ENCODE results near the gene CDK5RAP1.
"Not testable (repeated sequence)": the region's sequence is repeated elsewhere in the genome, so short reads cannot be mapped to it uniquely, and the experiment has no call there.

Gene CDK5RAP1

DNA sequence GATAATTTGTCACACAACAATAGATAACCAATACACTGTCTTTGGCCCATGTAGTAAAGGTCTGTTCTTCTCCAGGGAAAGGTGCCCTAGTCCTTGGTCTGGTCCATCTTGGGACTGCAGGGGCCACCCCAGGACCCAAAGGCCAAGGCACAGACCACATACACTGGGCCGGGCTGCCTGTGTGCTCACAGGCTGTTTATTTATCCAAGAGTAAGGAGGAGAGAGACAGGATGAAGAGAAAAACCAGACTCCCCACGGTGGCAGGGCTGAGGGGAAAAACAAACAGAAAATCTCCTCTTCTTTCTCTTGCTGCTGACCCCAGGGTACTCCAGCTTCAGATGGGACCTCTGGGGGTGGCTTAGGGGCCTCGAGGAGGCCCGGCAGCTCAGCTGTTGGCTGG lies 6.5 kb upstream of the CDK5RAP1 start:
- no peak overlapping the region for H3K9ac ChIP-seq (ENCODE audit: low read depth in 1 of 2, low read length in 2 of 2)
- H3K27ac ChIP-seq (ENCODE audit: low read depth, low read length) = no peak overlapping the region

DNA sequence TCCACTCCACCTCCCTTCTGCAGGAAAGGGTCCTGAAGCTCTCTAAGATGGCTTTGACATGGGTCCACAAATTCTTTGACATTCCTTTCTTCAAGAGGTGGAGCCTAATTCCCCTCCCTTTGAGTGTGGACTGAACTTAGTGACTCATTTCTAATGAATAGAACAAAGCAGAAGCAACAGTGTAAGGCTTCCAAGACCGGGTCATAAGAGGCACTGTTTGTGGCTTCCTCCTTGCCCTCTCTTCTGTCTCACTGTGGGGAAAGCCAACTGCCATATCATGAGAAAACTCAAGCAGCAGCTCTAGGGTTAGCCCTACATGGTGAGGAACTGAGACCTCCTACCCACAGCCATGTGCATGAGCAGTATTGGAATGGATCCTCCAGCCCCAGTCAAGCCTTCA lies 5.9 kb upstream of the CDK5RAP1 start:
- H3K27ac ChIP-seq (ENCODE audit: low read depth, low read length) = no peak overlapping the region
- peaks cover 2 to 4% of the 10 kb centered on the region in 2 donors for H3K4me1 ChIP-seq (ENCODE audit: control insufficient read depth in 1 of 2, insufficient read depth in 2 of 2, low read length in 2 of 2)
- H3K4me3 ChIP-seq (ENCODE audit: low read depth in 1 of 2, low read length in 2 of 2) = no peak overlapping the region
- H3K36me3 ChIP-seq (ENCODE audit: control insufficient read depth in 1 of 2, insufficient read depth in 2 of 2, low read length in 2 of 2) = peaks cover 3 to 17% of the 10 kb centered on the region in 2 donors
- no peak overlapping the region for H3K9ac ChIP-seq (ENCODE audit: low read depth in 1 of 2, low read length in 2 of 2)
- no peaks in the 10 kb centered on the region for H3K9me3 ChIP-seq (ENCODE audit: control insufficient read depth in 1 of 2, low read length in 2 of 2)
- H3K27me3 ChIP-seq (ENCODE audit: control insufficient read depth in 1 of 2, insufficient read depth in 2 of 2, low read length in 2 of 2) = no peaks in the 10 kb centered on the region

More for the DNA sequence above, 6.5 kb upstream of the CDK5RAP1 start:
- Histone ChIP-seq H3K4me1 (ENCODE audit: control insufficient read depth in 1 of 2, insufficient read depth in 2 of 2, low read length in 2 of 2) (no peaks in the 10 kb centered on the region), H3K4me3 (ENCODE audit: low read depth in 1 of 2, low read length in 2 of 2) (no peak overlapping the region), H3K9me3 (ENCODE audit: control insufficient read depth in 1 of 2, low read length in 2 of 2) (no peaks in the 10 kb centered on the region), H3K27me3 (ENCODE audit: control insufficient read depth in 1 of 2, insufficient read depth in 2 of 2, low read length in 2 of 2) (no peaks in the 10 kb centered on the region), H3K36me3 (ENCODE audit: control insufficient read depth in 1 of 2, insufficient read depth in 2 of 2, low read length in 2 of 2) (peaks cover 3 to 17% of the 10 kb centered on the region in 2 donors)

- Histone ChIP-seq H3K9ac (ENCODE audit: low read depth in 1 of 2, low read length in 2 of 2) (no peak overlapping the region), H3K9me3 (ENCODE audit: control insufficient read depth in 1 of 2, low read length in 2 of 2) (no peaks in the 10 kb centered on the region), H3K4me3 (ENCODE audit: low read depth in 1 of 2, low read length in 2 of 2) (no peak overlapping the region), H3K36me3 (ENCODE audit: control insufficient read depth in 1 of 2, insufficient read depth in 2 of 2, low read length in 2 of 2) (peaks cover 3 to 5% of the 10 kb centered on the region in 2 donors), H3K4me1 (ENCODE audit: control insufficient read depth in 1 of 2, insufficient read depth in 2 of 2, low read length in 2 of 2) (peaks cover 17 to 23% of the 10 kb centered on the region in 2 donors), H3K27me3 (ENCODE audit: control insufficient read depth in 1 of 2, insufficient read depth in 2 of 2, low read length in 2 of 2) (no peaks in the 10 kb centered on the region), H3K27ac (ENCODE audit: low read depth, low read length) (no peak overlapping the region)
Measured at GRCh38 chr20:33404281-33404680, 3.0 kb upstream of the CDK5RAP1 start.

- peaks cover under 1 to 3% of the 10 kb centered on the region in 2 donors for H3K36me3 ChIP-seq (ENCODE audit: control insufficient read depth in 1 of 2, insufficient read depth in 2 of 2, low read length in 2 of 2)
- no peaks in the 10 kb centered on the region for H3K9me3 ChIP-seq (ENCODE audit: control insufficient read depth in 1 of 2, low read length in 2 of 2)
- peaks cover 17 to 23% of the 10 kb centered on the region in 2 donors for H3K4me1 ChIP-seq (ENCODE audit: control insufficient read depth in 1 of 2, insufficient read depth in 2 of 2, low read length in 2 of 2)
- no peak overlapping the region for H3K27ac ChIP-seq (ENCODE audit: low read depth, low read length)
- no peaks in the 10 kb centered on the region for H3K27me3 ChIP-seq (ENCODE audit: control insufficient read depth in 1 of 2, insufficient read depth in 2 of 2, low read length in 2 of 2)
- peak overlapping the region; percentile 77 to 90 for H3K9ac ChIP-seq (ENCODE audit: low read depth in 1 of 2, low read length in 2 of 2)
- H3K4me3 ChIP-seq (ENCODE audit: low read depth in 1 of 2, low read length in 2 of 2) = peak overlapping the region; percentile 92 to 100
Measured at GRCh38 chr20:33401921-33402369, 626 bp upstream of the CDK5RAP1 start.

GRCh38 chr20:33400812-33401183 lies 521 bp downstream of the CDK5RAP1 start:
- H3K4me3 ChIP-seq (ENCODE audit: low read depth in 1 of 2, low read length in 2 of 2) = peak overlapping the region; percentile 92 to 100

GRCh38 chr20:33399924-33400323 lies 1.4 kb downstream of the CDK5RAP1 start:
- peak overlapping the region in 1 of 2 donors; percentile 77 for H3K9ac ChIP-seq (ENCODE audit: low read depth in 1 of 2, low read length in 2 of 2)
- H3K4me3 ChIP-seq (ENCODE audit: low read depth in 1 of 2, low read length in 2 of 2) = peak overlapping the region; percentile 92 to 100

More at GRCh38 chr20:33400812-33401183, 521 bp downstream of the CDK5RAP1 start:
- Histone ChIP-seq H3K9me3 (ENCODE audit: control insufficient read depth in 1 of 2, low read length in 2 of 2) (no peaks in the 10 kb centered on the region), H3K27me3 (ENCODE audit: control insufficient read depth in 1 of 2, insufficient read depth in 2 of 2, low read length in 2 of 2) (no peaks in the 10 kb centered on the region), H3K4me1 (ENCODE audit: control insufficient read depth in 1 of 2, insufficient read depth in 2 of 2, low read length in 2 of 2) (peaks cover 17 to 23% of the 10 kb centered on the region in 2 donors), H3K36me3 (ENCODE audit: control insufficient read depth in 1 of 2, insufficient read depth in 2 of 2, low read length in 2 of 2) (peaks cover 3 to 6% of the 10 kb centered on the region in 2 donors), H3K27ac (ENCODE audit: low read depth, low read length) (no peak overlapping the region), H3K9ac (ENCODE audit: low read depth in 1 of 2, low read length in 2 of 2) (peak overlapping the region; percentile 77 to 90)

DNA sequence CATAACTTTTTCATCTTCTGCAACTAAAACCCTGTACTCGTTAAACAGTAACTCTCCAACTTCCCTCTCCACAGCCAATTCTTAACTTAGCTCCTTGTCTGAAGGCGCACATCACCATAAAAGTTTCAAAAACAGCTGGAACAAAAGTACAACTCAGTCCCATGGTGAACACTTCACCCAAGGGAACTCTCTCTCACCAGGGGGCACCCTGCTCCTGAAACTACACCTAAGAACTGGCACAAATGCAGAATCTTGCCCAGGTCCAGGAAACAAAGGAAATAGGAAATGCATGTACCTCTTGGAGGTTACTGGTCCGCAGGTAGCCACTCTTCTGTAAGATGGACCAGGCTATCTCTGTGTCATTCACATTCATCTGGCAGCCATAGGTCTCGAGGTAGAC lies 6.6 kb downstream of the CDK5RAP1 start:
- no peaks in the 10 kb centered on the region for H3K27me3 ChIP-seq (ENCODE audit: control insufficient read depth in 1 of 2, insufficient read depth in 2 of 2, low read length in 2 of 2)
- H3K9ac ChIP-seq (ENCODE audit: low read depth in 1 of 2, low read length in 2 of 2) = no peak overlapping the region
- H3K4me1 ChIP-seq (ENCODE audit: control insufficient read depth in 1 of 2, insufficient read depth in 2 of 2, low read length in 2 of 2) = peaks cover 0 to 4% of the 10 kb centered on the region in 2 donors
- no peaks in the 10 kb centered on the region for H3K9me3 ChIP-seq (ENCODE audit: control insufficient read depth in 1 of 2, low read length in 2 of 2)
- no peak overlapping the region for H3K4me3 ChIP-seq (ENCODE audit: low read depth in 1 of 2, low read length in 2 of 2)
- H3K27ac ChIP-seq (ENCODE audit: low read depth, low read length) = no peak overlapping the region
- H3K36me3 ChIP-seq (ENCODE audit: control insufficient read depth in 1 of 2, insufficient read depth in 2 of 2, low read length in 2 of 2) = peaks cover 11 to 36% of the 10 kb centered on the region in 2 donors

More at GRCh38 chr20:33399924-33400323, 1.4 kb downstream of the CDK5RAP1 start:
- Histone ChIP-seq H3K4me1 (ENCODE audit: control insufficient read depth in 1 of 2, insufficient read depth in 2 of 2, low read length in 2 of 2) (peaks cover 17 to 23% of the 10 kb centered on the region in 2 donors), H3K36me3 (ENCODE audit: control insufficient read depth in 1 of 2, insufficient read depth in 2 of 2, low read length in 2 of 2) (peaks cover under 1 to 6% of the 10 kb centered on the region in 2 donors), H3K27ac (ENCODE audit: low read depth, low read length) (no peak overlapping the region), H3K9me3 (ENCODE audit: control insufficient read depth in 1 of 2, low read length in 2 of 2) (no peaks in the 10 kb centered on the region), H3K27me3 (ENCODE audit: control insufficient read depth in 1 of 2, insufficient read depth in 2 of 2, low read length in 2 of 2) (no peaks in the 10 kb centered on the region)

DNA sequence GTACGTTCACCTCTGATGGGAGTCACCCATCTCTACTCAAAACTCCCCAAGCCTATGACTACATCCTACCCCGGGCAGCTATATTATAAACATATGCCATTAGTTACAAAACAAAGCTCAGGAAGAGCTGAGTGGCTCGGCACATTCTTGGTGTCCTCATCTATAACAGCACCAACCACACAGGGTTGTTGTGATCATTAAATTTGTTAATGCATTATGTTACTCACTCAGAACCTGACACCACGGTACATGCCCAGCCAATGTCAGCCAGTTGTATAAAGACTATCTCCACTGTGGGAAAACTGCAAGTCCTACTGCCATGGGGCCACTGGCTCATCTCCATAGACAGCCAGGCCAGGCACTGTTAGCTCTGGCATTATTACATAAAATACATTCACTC lies 7.7 kb downstream of the CDK5RAP1 start:
- Histone ChIP-seq H3K9ac (ENCODE audit: low read depth in 1 of 2, low read length in 2 of 2) (no peak overlapping the region), H3K27me3 (ENCODE audit: control insufficient read depth in 1 of 2, insufficient read depth in 2 of 2, low read length in 2 of 2) (no peaks in the 10 kb centered on the region), H3K4me1 (ENCODE audit: control insufficient read depth in 1 of 2, insufficient read depth in 2 of 2, low read length in 2 of 2) (no peaks in the 10 kb centered on the region), H3K4me3 (ENCODE audit: low read depth in 1 of 2, low read length in 2 of 2) (no peak overlapping the region), H3K27ac (ENCODE audit: low read depth, low read length) (no peak overlapping the region), H3K36me3 (ENCODE audit: control insufficient read depth in 1 of 2, insufficient read depth in 2 of 2, low read length in 2 of 2) (peaks cover 11 to 38% of the 10 kb centered on the region in 2 donors), H3K9me3 (ENCODE audit: control insufficient read depth in 1 of 2, low read length in 2 of 2) (no peaks in the 10 kb centered on the region)

DNA sequence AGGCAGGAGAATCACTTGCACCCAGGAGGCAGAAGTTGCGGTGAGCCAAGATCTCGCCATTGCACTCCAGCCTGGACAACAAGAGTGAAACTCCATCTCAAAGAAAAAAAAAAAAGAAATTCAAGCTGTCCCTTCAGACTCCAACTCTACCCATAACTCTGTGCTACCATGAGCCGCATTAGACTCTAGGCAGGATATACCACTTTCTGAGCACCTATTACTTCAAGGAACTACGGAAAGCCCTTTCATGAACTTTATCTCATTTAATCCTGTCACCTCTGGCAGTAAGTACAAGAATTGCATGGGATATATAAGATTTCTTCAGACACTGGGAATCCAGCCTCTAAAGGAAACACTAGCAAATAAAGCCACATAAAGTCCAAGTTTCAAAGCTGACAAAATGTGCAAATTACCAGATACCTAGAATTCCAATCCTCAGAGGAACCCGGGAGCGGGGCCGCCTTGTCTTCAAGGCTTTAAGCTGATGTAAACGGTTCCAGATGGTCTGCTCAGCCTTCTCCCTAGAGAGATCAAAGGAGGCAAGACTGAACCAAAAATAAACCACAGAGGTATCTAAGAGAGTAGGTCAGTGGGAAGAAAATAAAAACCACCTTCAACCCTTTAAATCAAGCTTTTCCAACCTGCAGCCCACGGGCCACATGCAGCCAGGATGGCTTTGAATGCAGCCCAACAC lies 9.4 kb downstream of the CDK5RAP1 start:
- no peak overlapping the region for H3K4me3 ChIP-seq (ENCODE audit: low read depth in 1 of 2, low read length in 2 of 2)
- H3K4me1 ChIP-seq (ENCODE audit: control insufficient read depth in 1 of 2, insufficient read depth in 2 of 2, low read length in 2 of 2) = no peaks in the 10 kb centered on the region
- no peaks in the 10 kb centered on the region for H3K27me3 ChIP-seq (ENCODE audit: control insufficient read depth in 1 of 2, insufficient read depth in 2 of 2, low read length in 2 of 2)
- H3K27ac ChIP-seq (ENCODE audit: low read depth, low read length) = no peak overlapping the region
- H3K9me3 ChIP-seq (ENCODE audit: control insufficient read depth in 1 of 2, low read length in 2 of 2) = no peaks in the 10 kb centered on the region
- H3K36me3 ChIP-seq (ENCODE audit: control insufficient read depth in 1 of 2, insufficient read depth in 2 of 2, low read length in 2 of 2) = peaks cover 15 to 43% of the 10 kb centered on the region in 2 donors
- no peak overlapping the region for H3K9ac ChIP-seq (ENCODE audit: low read depth in 1 of 2, low read length in 2 of 2)

DNA sequence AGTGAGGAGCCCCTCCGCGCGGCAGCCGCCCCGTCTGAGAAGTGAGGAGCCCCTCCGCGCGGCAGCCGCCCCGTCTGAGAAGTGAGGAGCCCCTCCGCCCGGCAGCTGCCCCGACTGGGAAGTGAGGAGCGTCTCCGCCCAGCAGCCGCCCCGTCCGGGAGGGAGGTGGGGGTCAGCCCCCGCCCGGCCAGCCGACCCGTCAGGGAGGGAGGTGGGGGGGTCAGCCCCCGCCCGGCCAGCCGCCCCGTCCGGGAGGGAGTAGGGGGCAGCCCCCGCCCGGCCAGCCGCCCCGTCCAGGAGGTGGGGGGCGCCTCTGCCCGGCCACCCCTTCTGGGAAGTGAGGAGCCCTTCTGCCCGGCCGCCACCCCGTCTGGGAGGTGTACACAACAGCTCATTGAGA lies 12.0 kb downstream of the CDK5RAP1 start:
- H3K9ac ChIP-seq (ENCODE audit: low read depth in 1 of 2, low read length in 2 of 2); H3K4me3 ChIP-seq (ENCODE audit: low read depth in 1 of 2, low read length in 2 of 2); H3K27ac ChIP-seq (ENCODE audit: low read depth, low read length); H3K27me3 ChIP-seq (ENCODE audit: control insufficient read depth in 1 of 2, insufficient read depth in 2 of 2, low read length in 2 of 2); H3K9me3 ChIP-seq (ENCODE audit: control insufficient read depth in 1 of 2, low read length in 2 of 2); H3K4me1 ChIP-seq (ENCODE audit: control insufficient read depth in 1 of 2, insufficient read depth in 2 of 2, low read length in 2 of 2): not testable (repeated sequence)
- peaks cover 25 to 61% of the 10 kb centered on the region in 2 donors for H3K36me3 ChIP-seq (ENCODE audit: control insufficient read depth in 1 of 2, insufficient read depth in 2 of 2, low read length in 2 of 2)
